SK-N-SH (cell line): Measurements from ENCODE around the gene CASP7. TPM values are rescaled to one million over a fixed set of nuclear protein-coding genes. Genes with fewer than 3 reads are reported as not detected.
A peak's percentile ranks its signal among the peaks of the same experiment; 100 is the strongest.

Experiments
- CTCF ChIA-PET: fragments of 300-600, 350-600 bp; formaldehyde crosslinking; extraction: SDS; loops from one replicate; lab custom pipeline; 2021; lab: Yijun Ruan, JAX
- POLR2A ChIA-PET: fragments of 350-600 bp; sonication (Branson Sonifier 250); formaldehyde crosslinking; extraction: SDS; loops from one replicate; lab custom pipeline; 2020; ENCODE audit warnings: antibody characterized with exemption, inconsistent platforms; lab: Yijun Ruan, JAX
- DNase-seq: peaks from one replicate; pipeline ENCODE4 v3.0.0; 2012
- H2AFZ ChIP-seq: fragments of 200-600 bp; sonication (generic); 2 replicates; pipeline ENCODE4 v1.8.1; 2016; ENCODE audit warnings: antibody characterized with exemption, mild to moderate bottlenecking, low read depth
- H3F3A ChIP-seq: fragments of 200-600 bp; sonication (generic); replicated peaks from 2 replicates; pipeline ENCODE3; 2016; ENCODE audit warnings: antibody characterized with exemption, mild to moderate bottlenecking; ENCODE audit not compliant: insufficient read depth
- H3K27ac ChIP-seq, 2 experiments: fragments of 200-500 bp in 1 of 2; fragments of 200-600 bp in 1 of 2; sonication (Bioruptor generic) in 1 of 2; sonication (generic), shearing (Covaris generic) in 1 of 2; 2 replicates each; pipeline versions ENCODE4 v1.5.1 to v1.6.1; 2014 to 2016; ENCODE audit warnings: low read depth in 2 of 2, inconsistent platforms in 1 of 2, low read length in 1 of 2, mild to moderate bottlenecking in 1 of 2, mixed read lengths in 1 of 2
- H3K27me3 ChIP-seq: fragments of 200-600 bp; sonication (generic), shearing (Covaris generic); 2 replicates; pipeline ENCODE4 v1.6.1; 2016; ENCODE audit warnings: mixed run types; ENCODE audit not compliant: insufficient read depth
- H3K36me3 ChIP-seq, 2 experiments: fragments of 200-500 bp in 1 of 2; fragments of 200-600 bp in 1 of 2; sonication (Bioruptor generic) in 1 of 2; sonication (generic) in 1 of 2; replicated peaks in 1 of 2; 2 replicates each; pipeline versions ENCODE3 to v1.5.1; 2014 to 2016; ENCODE audit warnings: low read length in 1 of 2, mild to moderate bottlenecking in 1 of 2; ENCODE audit not compliant: insufficient read depth in 2 of 2, control insufficient read depth in 1 of 2
- H3K4me1 ChIP-seq, 2 experiments: fragments of 200-500 bp in 1 of 2; fragments of 200-600 bp in 1 of 2; sonication (Bioruptor generic) in 1 of 2; sonication (generic), shearing (Covaris generic) in 1 of 2; 2 replicates each; pipeline versions ENCODE4 v1.5.1 to v1.6.1; 2014 to 2016; ENCODE audit warnings: low read depth in 1 of 2, low read length in 1 of 2, mixed run types in 1 of 2; ENCODE audit not compliant: insufficient read depth in 2 of 2, control insufficient read depth in 1 of 2
- H3K4me2 ChIP-seq: fragments of 200-600 bp; sonication (generic), shearing (Covaris generic); 2 replicates; pipeline ENCODE4 v1.6.1; 2017; ENCODE audit warnings: mixed run types
- H3K4me3 ChIP-seq, 2 experiments: fragments of 200-500 bp in 1 of 2; fragments of 200-600 bp in 1 of 2; sonication (Bioruptor generic) in 1 of 2; sonication (generic), shearing (Covaris generic) in 1 of 2; 2 replicates each; pipeline versions ENCODE4 v1.5.1 to v1.8.1; 2014 to 2016; ENCODE audit warnings: low read depth in 2 of 2, inconsistent platforms in 1 of 2, low read length in 1 of 2, mild to moderate bottlenecking in 1 of 2, mixed read lengths in 1 of 2, moderate library complexity in 1 of 2
- H3K79me2 ChIP-seq: fragments of 200-600 bp; sonication (generic); 2 replicates; pipeline ENCODE4 v1.8.1; 2017; ENCODE audit warnings: mild to moderate bottlenecking; ENCODE audit not compliant: insufficient read depth
- H3K9ac ChIP-seq: fragments of 200-600 bp; sonication (generic); 2 replicates; pipeline ENCODE4 v1.6.1; 2017; ENCODE audit warnings: mixed run types
- H3K9me2 ChIP-seq: fragments of 200-600 bp; sonication (generic); 2 replicates; pipeline ENCODE4 v1.6.1; 2017; ENCODE audit warnings: mixed run types
- H3K9me3 ChIP-seq: fragments of 200-600 bp; sonication (generic); 2 replicates; pipeline ENCODE4 v1.6.1; 2017; ENCODE audit warnings: mixed run types, mild to moderate bottlenecking, moderate library complexity
- H4K20me1 ChIP-seq: fragments of 200-600 bp; sonication (generic); 2 replicates; pipeline ENCODE4 v1.6.1; 2017; ENCODE audit warnings: mild to moderate bottlenecking, mixed run types; ENCODE audit not compliant: insufficient read depth
- FOXM1 ChIP-seq: IDR thresholded peaks from 2 replicates; pipeline ENCODE4 v1.4.0; 2012; ENCODE audit warnings: low read depth, mild to moderate bottlenecking
- JUND ChIP-seq: IDR thresholded peaks from 2 replicates; pipeline ENCODE4 v1.4.0; 2012
- NRF1 ChIP-seq: IDR thresholded peaks from 2 replicates; pipeline ENCODE4 v1.6.1; 2012; ENCODE audit warnings: low read depth, mild to moderate bottlenecking, low read length
- RAD21 ChIP-seq: IDR thresholded peaks from 2 replicates; pipeline ENCODE4 v1.6.1; 2012; ENCODE audit warnings: mild to moderate bottlenecking, low read length
- RCOR1 ChIP-seq: fragments of 150-350 bp; IDR thresholded peaks from 2 replicates; pipeline ENCODE4 v1.6.1; 2017; ENCODE audit warnings: antibody characterized with exemption, low read length
- RFX5 ChIP-seq: IDR thresholded peaks from 2 replicates; pipeline ENCODE4 v1.6.1; 2012; ENCODE audit warnings: mild to moderate bottlenecking, improper control_type of control experiment, low read length
- SIN3A ChIP-seq: IDR thresholded peaks from 2 replicates; pipeline ENCODE4 v1.6.1; 2012; ENCODE audit warnings: low read depth, mild to moderate bottlenecking, low read length, moderate library complexity, borderline replicate concordance
- SMC3 ChIP-seq: IDR thresholded peaks from 2 replicates; pipeline ENCODE4 v1.6.1; 2012; ENCODE audit warnings: low read depth, low read length, improper control_type of control experiment
- TAF1 ChIP-seq: IDR thresholded peaks from 2 replicates; pipeline ENCODE4 v1.6.1; 2012; ENCODE audit warnings: low read depth, mild to moderate bottlenecking, low read length, moderate library complexity, borderline replicate concordance
- TEAD4 ChIP-seq: IDR thresholded peaks from 2 replicates; pipeline ENCODE4 v1.4.0; 2012; ENCODE audit warnings: mild to moderate bottlenecking, borderline replicate concordance; ENCODE audit not compliant: insufficient read depth
- YY1 ChIP-seq: IDR thresholded peaks from 2 replicates; pipeline ENCODE4 v1.4.0; 2012; ENCODE audit warnings: low read depth, mild to moderate bottlenecking
- WGBS: methylation state at CpG from one replicate; pipeline ENCODE4 v1.1.6; 2017; ENCODE audit warnings: low lambda C conversion rate; 5-methylcytosine and 5-hydroxymethylcytosine counted together
- polyA plus RNA-seq, 3 experiments: library from polyadenylated mRNA; depleted of rRNA; stranded (reverse); fragments of >200 nt; gene quantifications; 2 replicates each; pipeline ENCODE4 v1.2.3, GENCODE V29; 2012
- TF ChIP-seq, protein P1 (sequence below): IDR thresholded peaks from 2 replicates; pipeline ENCODE4; 2012
- TF ChIP-seq, protein P2 (sequence below): IDR thresholded peaks from 2 replicates; pipeline ENCODE4 v1.4.0; 2012; ENCODE audit warnings: low read depth, borderline replicate concordance
- TF ChIP-seq, protein P3 (sequence below): fragments of 200-600 bp; sonication (generic); IDR thresholded peaks from 2 replicates; pipeline ENCODE4 v1.6.1; 2017; ENCODE audit warnings: antibody characterized with exemption, mild to moderate bottlenecking, moderate library complexity
- TF ChIP-seq, protein P4 (sequence below): IDR thresholded peaks from 2 replicates; pipeline ENCODE4 v1.4.0; 2012; ENCODE audit warnings: low read depth
- TF ChIP-seq, protein P5 (sequence below): fragments of 150-350 bp; IDR thresholded peaks from 2 replicates; pipeline ENCODE4 v1.6.1; 2016; ENCODE audit warnings: mild to moderate bottlenecking, low read depth, low read length

The CASP7 gene
- polyA plus RNA-seq, 1 of the 3 experiments (the other 2 are of a cell fraction) = 15.1 TPM

DNA sequence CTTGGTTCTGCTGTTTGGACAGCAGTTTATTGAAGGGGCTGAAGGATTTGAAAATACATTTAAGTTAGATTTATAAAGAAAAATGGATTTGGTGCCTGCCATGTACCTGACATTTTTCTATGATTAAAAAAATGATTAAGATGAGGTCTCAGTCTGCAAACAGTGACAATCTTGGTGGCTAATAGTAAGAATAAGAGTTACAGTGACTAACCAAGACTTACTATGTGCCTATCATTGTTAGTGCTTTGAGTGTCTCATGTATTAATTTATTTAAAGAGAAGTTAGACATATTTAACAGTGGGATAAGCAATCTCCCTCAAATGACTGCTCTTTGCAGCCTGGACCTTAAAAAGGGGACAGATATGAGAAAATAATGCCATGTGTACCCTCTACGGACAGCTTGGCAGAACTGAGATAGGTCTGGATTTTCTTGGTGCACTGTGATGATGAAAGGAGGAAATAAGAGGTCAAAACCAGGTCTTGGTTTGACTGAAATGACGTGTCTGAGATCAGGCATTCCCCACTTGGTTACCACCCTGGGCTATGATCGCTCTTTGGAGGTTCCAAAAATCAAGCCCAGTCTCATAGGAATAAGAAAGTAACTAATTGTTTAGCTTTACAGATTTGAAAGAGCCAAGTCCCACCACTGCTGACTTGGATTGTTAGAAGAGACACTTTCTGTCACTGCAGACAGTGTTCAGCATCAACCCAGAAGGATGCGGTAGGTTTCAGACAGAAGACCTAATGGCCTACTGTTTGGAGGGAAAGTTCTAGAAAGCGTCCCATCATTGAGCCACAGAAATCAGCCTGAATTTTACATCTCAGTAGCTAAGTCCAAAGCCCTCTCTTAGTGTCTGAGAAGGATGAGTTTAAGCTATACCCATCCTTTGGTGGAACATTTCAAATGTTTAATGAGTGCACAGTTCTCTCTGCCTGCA, 2.1 kb downstream of the CASP7 start:
- Histone ChIP-seq H3K4me2 (peak overlapping the region; percentile 92; the same call in 1 of the 2 replicates), H3K27me3 (no peaks in the 10 kb centered on the region), H3K27ac (no peak overlapping the region), H3F3A (no peaks in the 10 kb centered on the region), H3K79me2 (peaks cover 62% of the 10 kb centered on the region), H3K9me3 (peaks cover 4% of the 10 kb centered on the region; the same call in 1 of the 2 replicates), H3K9me2 (no peaks in the 10 kb centered on the region), H2AFZ (no peak overlapping the region), H4K20me1 (no peaks in the 10 kb centered on the region), H3K4me3 (no peak overlapping the region), H3K36me3 (peaks cover 0 to 5% of the 10 kb centered on the region in 2 experiments), H3K9ac (no peak overlapping the region), H3K4me1 (peaks cover 0 to 6% of the 10 kb centered on the region in 2 experiments; a peak in 1 of 4 replicates)
- ChIA-PET CTCF (no interaction called here), POLR2A (no interaction called here)
- TF ChIP-seq FOXM1 (no peak), JUND (no peak), NRF1 (no peak), RFX5 (no peak), SMC3 (no peak), TEAD4 (no peak), RAD21 (no peak), YY1 (no peak), RCOR1 (no peak), TAF1 (no peak), SIN3A (no peak)
- TF ChIP-seq, protein P1, sequence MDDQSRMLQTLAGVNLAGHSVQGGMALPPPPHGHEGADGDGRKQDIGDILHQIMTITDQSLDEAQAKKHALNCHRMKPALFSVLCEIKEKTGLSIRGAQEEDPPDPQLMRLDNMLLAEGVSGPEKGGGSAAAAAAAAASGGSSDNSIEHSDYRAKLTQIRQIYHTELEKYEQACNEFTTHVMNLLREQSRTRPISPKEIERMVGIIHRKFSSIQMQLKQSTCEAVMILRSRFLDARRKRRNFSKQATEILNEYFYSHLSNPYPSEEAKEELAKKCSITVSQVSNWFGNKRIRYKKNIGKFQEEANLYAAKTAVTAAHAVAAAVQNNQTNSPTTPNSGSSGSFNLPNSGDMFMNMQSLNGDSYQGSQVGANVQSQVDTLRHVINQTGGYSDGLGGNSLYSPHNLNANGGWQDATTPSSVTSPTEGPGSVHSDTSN = no peak
- TF ChIP-seq, protein P2, sequence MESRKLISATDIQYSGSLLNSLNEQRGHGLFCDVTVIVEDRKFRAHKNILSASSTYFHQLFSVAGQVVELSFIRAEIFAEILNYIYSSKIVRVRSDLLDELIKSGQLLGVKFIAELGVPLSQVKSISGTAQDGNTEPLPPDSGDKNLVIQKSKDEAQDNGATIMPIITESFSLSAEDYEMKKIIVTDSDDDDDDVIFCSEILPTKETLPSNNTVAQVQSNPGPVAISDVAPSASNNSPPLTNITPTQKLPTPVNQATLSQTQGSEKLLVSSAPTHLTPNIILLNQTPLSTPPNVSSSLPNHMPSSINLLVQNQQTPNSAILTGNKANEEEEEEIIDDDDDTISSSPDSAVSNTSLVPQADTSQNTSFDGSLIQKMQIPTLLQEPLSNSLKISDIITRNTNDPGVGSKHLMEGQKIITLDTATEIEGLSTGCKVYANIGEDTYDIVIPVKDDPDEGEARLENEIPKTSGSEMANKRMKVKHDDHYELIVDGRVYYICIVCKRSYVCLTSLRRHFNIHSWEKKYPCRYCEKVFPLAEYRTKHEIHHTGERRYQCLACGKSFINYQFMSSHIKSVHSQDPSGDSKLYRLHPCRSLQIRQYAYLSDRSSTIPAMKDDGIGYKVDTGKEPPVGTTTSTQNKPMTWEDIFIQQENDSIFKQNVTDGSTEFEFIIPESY = no peak
- TF ChIP-seq, protein P3, sequence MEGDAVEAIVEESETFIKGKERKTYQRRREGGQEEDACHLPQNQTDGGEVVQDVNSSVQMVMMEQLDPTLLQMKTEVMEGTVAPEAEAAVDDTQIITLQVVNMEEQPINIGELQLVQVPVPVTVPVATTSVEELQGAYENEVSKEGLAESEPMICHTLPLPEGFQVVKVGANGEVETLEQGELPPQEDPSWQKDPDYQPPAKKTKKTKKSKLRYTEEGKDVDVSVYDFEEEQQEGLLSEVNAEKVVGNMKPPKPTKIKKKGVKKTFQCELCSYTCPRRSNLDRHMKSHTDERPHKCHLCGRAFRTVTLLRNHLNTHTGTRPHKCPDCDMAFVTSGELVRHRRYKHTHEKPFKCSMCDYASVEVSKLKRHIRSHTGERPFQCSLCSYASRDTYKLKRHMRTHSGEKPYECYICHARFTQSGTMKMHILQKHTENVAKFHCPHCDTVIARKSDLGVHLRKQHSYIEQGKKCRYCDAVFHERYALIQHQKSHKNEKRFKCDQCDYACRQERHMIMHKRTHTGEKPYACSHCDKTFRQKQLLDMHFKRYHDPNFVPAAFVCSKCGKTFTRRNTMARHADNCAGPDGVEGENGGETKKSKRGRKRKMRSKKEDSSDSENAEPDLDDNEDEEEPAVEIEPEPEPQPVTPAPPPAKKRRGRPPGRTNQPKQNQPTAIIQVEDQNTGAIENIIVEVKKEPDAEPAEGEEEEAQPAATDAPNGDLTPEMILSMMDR = no peak
- TF ChIP-seq, protein P4, sequence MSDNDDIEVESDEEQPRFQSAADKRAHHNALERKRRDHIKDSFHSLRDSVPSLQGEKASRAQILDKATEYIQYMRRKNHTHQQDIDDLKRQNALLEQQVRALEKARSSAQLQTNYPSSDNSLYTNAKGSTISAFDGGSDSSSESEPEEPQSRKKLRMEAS = no peak
- TF ChIP-seq, protein P5, sequence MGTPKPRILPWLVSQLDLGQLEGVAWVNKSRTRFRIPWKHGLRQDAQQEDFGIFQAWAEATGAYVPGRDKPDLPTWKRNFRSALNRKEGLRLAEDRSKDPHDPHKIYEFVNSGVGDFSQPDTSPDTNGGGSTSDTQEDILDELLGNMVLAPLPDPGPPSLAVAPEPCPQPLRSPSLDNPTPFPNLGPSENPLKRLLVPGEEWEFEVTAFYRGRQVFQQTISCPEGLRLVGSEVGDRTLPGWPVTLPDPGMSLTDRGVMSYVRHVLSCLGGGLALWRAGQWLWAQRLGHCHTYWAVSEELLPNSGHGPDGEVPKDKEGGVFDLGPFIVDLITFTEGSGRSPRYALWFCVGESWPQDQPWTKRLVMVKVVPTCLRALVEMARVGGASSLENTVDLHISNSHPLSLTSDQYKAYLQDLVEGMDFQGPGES = no peak
- no peak for DNase-seq
- WGBS = 87% methylated on average over 5 of the region's 5 CpGs
